HepG2 (cell line): ENCODE results near the gene SPHK2. TPM values are rescaled to one million over a fixed set of nuclear protein-coding genes. Genes with fewer than 3 reads are reported as not detected.

Source experiments
- AKAP8 ChIP-seq: sonication (generic); formaldehyde crosslinking; IDR thresholded peaks from 2 replicates; pipeline ENCODE4 v1.5.1; 2020; ENCODE audit warnings: mild to moderate bottlenecking, missing genetic modification reagents
- ARNT ChIP-seq: fragments of 450-650 bp; IDR thresholded peaks from 2 replicates; pipeline ENCODE4 v1.6.1; 2017
- KLF11 ChIP-seq: IDR thresholded peaks from 2 replicates; pipeline ENCODE4 v1.6.1; 2016; ENCODE audit warnings: missing compliant biosample characterization
- MAFF ChIP-seq: IDR thresholded peaks from 2 replicates; pipeline ENCODE4 v1.6.1; 2011; ENCODE audit warnings: low read depth, low read length, improper control_type of control experiment
- MAZ ChIP-seq, 2 experiments: sonication (generic) in 1 of 2; formaldehyde crosslinking in 1 of 2; IDR thresholded peaks; 2 replicates each; pipeline versions ENCODE4 v1.5.0 to v1.6.1; 2012 to 2020; ENCODE audit warnings: low read depth in 2 of 2, mild to moderate bottlenecking in 2 of 2, borderline replicate concordance in 1 of 2, improper control_type of control experiment in 1 of 2, low read length in 1 of 2, missing genetic modification reagents in 1 of 2, moderate library complexity in 1 of 2
- NKX3-1 ChIP-seq: sonication (generic); formaldehyde crosslinking; IDR thresholded peaks from 2 replicates; pipeline ENCODE4 v1.5.0; 2020; ENCODE audit warnings: missing genetic modification reagents
- NPAS2 ChIP-seq: sonication (generic); formaldehyde crosslinking; IDR thresholded peaks from 2 replicates; pipeline ENCODE4 v1.8.0; 2022; ENCODE audit warnings: mild to moderate bottlenecking, missing genetic modification reagents, borderline replicate concordance
- NR2F1 ChIP-seq, 2 experiments: fragments of 450-650 bp in 1 of 2; formaldehyde crosslinking in 1 of 2; IDR thresholded peaks; 2 replicates each; pipeline versions ENCODE4 v1.5.0 to v1.6.1; 2016 to 2020; ENCODE audit warnings: mild to moderate bottlenecking in 1 of 2, missing compliant biosample characterization in 1 of 2, missing genetic modification reagents in 1 of 2, moderate library complexity in 1 of 2
- PCBP2 ChIP-seq: fragments of 200-400 bp; formaldehyde crosslinking; optimal IDR thresholded peaks from 2 replicates; pipeline ENCODE3; 2018; ENCODE audit warnings: low read length, low read depth; ENCODE audit not compliant: poor library complexity, severe bottlenecking
- POLR2A ChIP-seq, 2 experiments: IDR thresholded peaks; 2 replicates each; pipeline ENCODE4 v1.6.1; 2011; ENCODE audit warnings: low read depth in 2 of 2, low read length in 2 of 2, mild to moderate bottlenecking in 1 of 2, moderate library complexity in 1 of 2; ENCODE audit not compliant: insufficient read depth in 1 of 2
- SYNCRIP ChIP-seq: fragments of 200-400 bp; formaldehyde crosslinking; IDR thresholded peaks from 2 replicates; pipeline ENCODE4 v1.6.1; 2018; ENCODE audit warnings: mild to moderate bottlenecking, low read depth, low read length; ENCODE audit not compliant: insufficient read depth
- ZBTB3 ChIP-seq: sonication (generic); formaldehyde crosslinking; IDR thresholded peaks from 2 replicates; pipeline ENCODE4 v1.4.0; 2020; ENCODE audit warnings: low read depth, mild to moderate bottlenecking, moderate library complexity, missing genetic modification reagents, borderline replicate concordance
- ZFYVE20 ChIP-seq: sonication (generic); formaldehyde crosslinking; IDR thresholded peaks from 2 replicates; pipeline ENCODE4 v1.8.0; 2023; ENCODE audit warnings: low read depth, mild to moderate bottlenecking, moderate library complexity, missing genetic modification reagents, borderline replicate concordance
- ZKSCAN5 ChIP-seq: sonication (generic); formaldehyde crosslinking; IDR thresholded peaks from 2 replicates; pipeline ENCODE4 v1.5.1; 2020; ENCODE audit warnings: mild to moderate bottlenecking, missing genetic modification reagents
- ZNF124 ChIP-seq: sonication (generic); formaldehyde crosslinking; IDR thresholded peaks from 2 replicates; pipeline ENCODE4 v1.4.0; 2020; ENCODE audit warnings: missing genetic modification reagents
- ZNF263 ChIP-seq: sonication (generic); formaldehyde crosslinking; IDR thresholded peaks from 2 replicates; pipeline ENCODE4 v1.4.0; 2020; ENCODE audit warnings: missing genetic modification reagents
- ZNF570 ChIP-seq: sonication (generic); formaldehyde crosslinking; IDR thresholded peaks from 2 replicates; pipeline ENCODE4 v1.4.0; 2020; ENCODE audit warnings: mild to moderate bottlenecking, missing genetic modification reagents, borderline replicate concordance
- ZNF672 ChIP-seq: sonication (generic); formaldehyde crosslinking; IDR thresholded peaks from 2 replicates; pipeline ENCODE4 v1.8.1; 2022; ENCODE audit warnings: missing genetic modification reagents
- ZNF777 ChIP-seq: sonication (generic); formaldehyde crosslinking; IDR thresholded peaks from 2 replicates; pipeline ENCODE4 v1.4.0; 2020; ENCODE audit warnings: missing genetic modification reagents
- ZNF792 ChIP-seq: IDR thresholded peaks from 2 replicates; pipeline ENCODE4 v1.6.1; 2016
- ZSCAN12 ChIP-seq: sonication (generic); formaldehyde crosslinking; IDR thresholded peaks from 2 replicates; pipeline ENCODE4 v1.9.0; 2021; ENCODE audit warnings: mild to moderate bottlenecking, missing genetic modification reagents
- polyA plus RNA-seq, 8 experiments: library from polyadenylated mRNA; depleted of rRNA in 3 of 8; stranded (reverse) in 7 of 8; unstranded in 1 of 8; fragments of >200 nt; fragmentation: Illumina TruSeq in 4 of 8; extraction: Trizol in 4 of 8; gene quantifications; 2 replicates each; pipeline versions ENCODE4 v1.2.1 to v1.2.3, GENCODE V29; 2011 to 2016; ENCODE audit warnings: low read depth in 4 of 8, missing spikeins in 1 of 8, mixed read lengths in 1 of 8; ENCODE audit not compliant: insufficient read depth in 1 of 8
- total RNA-seq, 5 experiments: library from RNA; depleted of rRNA; stranded (reverse); fragments of >200 nt; fragmentation: Illumina TruSeq; extraction: Trizol; gene quantifications; 2 replicates each; pipeline ENCODE4 v1.2.3, GENCODE V29; 2016; ENCODE audit warnings: low read depth in 1 of 5
- TF ChIP-seq, protein P1 (sequence below): sonication (generic); formaldehyde crosslinking; IDR thresholded peaks from 2 replicates; pipeline ENCODE4 v1.4.0; 2020; ENCODE audit warnings: missing genetic modification reagents
- TF ChIP-seq, protein P2 (sequence below): sonication (generic); formaldehyde crosslinking; IDR thresholded peaks from 2 replicates; pipeline ENCODE4 v1.4.0; 2020; ENCODE audit warnings: missing genetic modification reagents, mild to moderate bottlenecking, borderline replicate concordance
- TF ChIP-seq, protein P3 (sequence below): IDR thresholded peaks from 2 replicates; pipeline ENCODE4 v1.6.1; 2016; ENCODE audit warnings: missing genetic modification reagents, missing compliant biosample characterization
- TF ChIP-seq, protein P4 (sequence below): sonication (generic); formaldehyde crosslinking; IDR thresholded peaks from 2 replicates; pipeline ENCODE4 v1.4.0; 2020; ENCODE audit warnings: mild to moderate bottlenecking, missing genetic modification reagents
- TF ChIP-seq, protein P5 (sequence below): sonication (generic); formaldehyde crosslinking; conservative IDR thresholded peaks from 2 replicates; pipeline ENCODE4 v1.4.0; 2020; ENCODE audit warnings: missing genetic modification reagents

Gene SPHK2
- total and polyA plus RNA-seq, 2 of the 13 experiments (the other 11 are each of a cell fraction or from before 2014, with no cell fraction given) = 2.9 to 14.4 TPM

DNA sequence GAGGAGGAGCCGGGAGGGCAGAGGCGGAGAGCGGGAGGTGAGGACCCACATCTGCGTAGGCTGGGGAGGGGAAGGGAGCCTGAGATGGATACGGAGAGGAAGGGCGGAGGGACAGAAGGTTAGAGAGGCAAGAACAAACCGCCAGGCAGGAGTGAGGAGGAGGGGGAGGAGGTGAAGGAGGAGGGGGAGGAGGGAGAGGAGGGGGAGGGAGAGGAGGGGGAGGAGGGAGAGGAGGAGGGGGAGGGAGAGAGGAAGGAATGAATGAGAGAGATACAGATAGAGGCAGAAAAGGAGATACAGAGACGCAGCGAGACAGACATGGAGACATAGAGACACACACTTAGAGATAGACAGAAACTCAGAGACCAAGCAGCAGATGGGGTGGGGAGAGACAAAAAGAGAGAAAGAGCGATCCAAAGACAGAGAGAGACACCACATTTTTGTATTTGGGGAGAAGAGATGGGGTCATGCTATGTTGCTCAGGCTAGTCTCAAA, 27.5 kb downstream of the SPHK2 start (continued):
- TF ChIP-seq, protein P1, sequence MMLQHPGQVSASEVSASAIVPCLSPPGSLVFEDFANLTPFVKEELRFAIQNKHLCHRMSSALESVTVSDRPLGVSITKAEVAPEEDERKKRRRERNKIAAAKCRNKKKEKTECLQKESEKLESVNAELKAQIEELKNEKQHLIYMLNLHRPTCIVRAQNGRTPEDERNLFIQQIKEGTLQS (CRISPR knock-in tag) = no peak
- TF ChIP-seq ZKSCAN5 (CRISPR knock-in tag) (0 out of 2 replicates have a peak, but pooled peaks have one; percentile 36), SYNCRIP (no peak), MAFF (no peak), MAZ (IDR thresholded peaks at IDR 0.05; ENCODE audit: borderline replicate concordance, low read depth, low read length) (no peak), MAZ (CRISPR knock-in tag; IDR thresholded peaks at IDR 0.05; ENCODE audit: low read depth) (no peak), NR2F1 (CRISPR knock-in tag; IDR thresholded peaks at IDR 0.05) (no peak), ARNT (no peak), AKAP8 (CRISPR knock-in tag) (no peak), ZNF570 (CRISPR knock-in tag) (no peak), ZBTB3 (CRISPR knock-in tag) (no peak), ZSCAN12 (CRISPR knock-in tag) (no peak), PCBP2 (peak; percentile 83), ZNF124 (CRISPR knock-in tag) (no peak), POLR2A (IDR thresholded peaks at IDR 0.05; ENCODE audit: insufficient read depth in 1 of 2, low read depth in 2 of 2, low read length in 2 of 2) (no peak), ZNF672 (CRISPR knock-in tag) (no peak), NKX3-1 (no peak), ZNF777 (CRISPR knock-in tag) (no peak), ZFYVE20 (CRISPR knock-in tag) (no peak), ZNF263 (peak; percentile 95), NPAS2 (CRISPR knock-in tag) (no peak), ZNF792 (CRISPR knock-in tag) (no peak), KLF11 (no peak)
- TF ChIP-seq, protein P2, sequence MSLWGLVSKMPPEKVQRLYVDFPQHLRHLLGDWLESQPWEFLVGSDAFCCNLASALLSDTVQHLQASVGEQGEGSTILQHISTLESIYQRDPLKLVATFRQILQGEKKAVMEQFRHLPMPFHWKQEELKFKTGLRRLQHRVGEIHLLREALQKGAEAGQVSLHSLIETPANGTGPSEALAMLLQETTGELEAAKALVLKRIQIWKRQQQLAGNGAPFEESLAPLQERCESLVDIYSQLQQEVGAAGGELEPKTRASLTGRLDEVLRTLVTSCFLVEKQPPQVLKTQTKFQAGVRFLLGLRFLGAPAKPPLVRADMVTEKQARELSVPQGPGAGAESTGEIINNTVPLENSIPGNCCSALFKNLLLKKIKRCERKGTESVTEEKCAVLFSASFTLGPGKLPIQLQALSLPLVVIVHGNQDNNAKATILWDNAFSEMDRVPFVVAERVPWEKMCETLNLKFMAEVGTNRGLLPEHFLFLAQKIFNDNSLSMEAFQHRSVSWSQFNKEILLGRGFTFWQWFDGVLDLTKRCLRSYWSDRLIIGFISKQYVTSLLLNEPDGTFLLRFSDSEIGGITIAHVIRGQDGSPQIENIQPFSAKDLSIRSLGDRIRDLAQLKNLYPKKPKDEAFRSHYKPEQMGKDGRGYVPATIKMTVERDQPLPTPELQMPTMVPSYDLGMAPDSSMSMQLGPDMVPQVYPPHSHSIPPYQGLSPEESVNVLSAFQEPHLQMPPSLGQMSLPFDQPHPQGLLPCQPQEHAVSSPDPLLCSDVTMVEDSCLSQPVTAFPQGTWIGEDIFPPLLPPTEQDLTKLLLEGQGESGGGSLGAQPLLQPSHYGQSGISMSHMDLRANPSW (CRISPR knock-in tag) = no peak
- TF ChIP-seq, protein P3, sequence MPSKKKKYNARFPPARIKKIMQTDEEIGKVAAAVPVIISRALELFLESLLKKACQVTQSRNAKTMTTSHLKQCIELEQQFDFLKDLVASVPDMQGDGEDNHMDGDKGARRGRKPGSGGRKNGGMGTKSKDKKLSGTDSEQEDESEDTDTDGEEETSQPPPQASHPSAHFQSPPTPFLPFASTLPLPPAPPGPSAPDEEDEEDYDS (CRISPR knock-in tag) = no peak
- TF ChIP-seq, protein P4, sequence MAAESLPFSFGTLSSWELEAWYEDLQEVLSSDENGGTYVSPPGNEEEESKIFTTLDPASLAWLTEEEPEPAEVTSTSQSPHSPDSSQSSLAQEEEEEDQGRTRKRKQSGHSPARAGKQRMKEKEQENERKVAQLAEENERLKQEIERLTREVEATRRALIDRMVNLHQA (CRISPR knock-in tag) = no peak
- TF ChIP-seq, protein P5, sequence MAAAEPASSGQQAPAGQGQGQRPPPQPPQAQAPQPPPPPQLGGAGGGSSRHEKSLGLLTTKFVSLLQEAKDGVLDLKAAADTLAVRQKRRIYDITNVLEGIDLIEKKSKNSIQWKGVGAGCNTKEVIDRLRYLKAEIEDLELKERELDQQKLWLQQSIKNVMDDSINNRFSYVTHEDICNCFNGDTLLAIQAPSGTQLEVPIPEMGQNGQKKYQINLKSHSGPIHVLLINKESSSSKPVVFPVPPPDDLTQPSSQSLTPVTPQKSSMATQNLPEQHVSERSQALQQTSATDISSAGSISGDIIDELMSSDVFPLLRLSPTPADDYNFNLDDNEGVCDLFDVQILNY (CRISPR knock-in tag) = no peak
